ENCODE data around the gene KCNMA1.

KCNMA1 gene

DNA sequence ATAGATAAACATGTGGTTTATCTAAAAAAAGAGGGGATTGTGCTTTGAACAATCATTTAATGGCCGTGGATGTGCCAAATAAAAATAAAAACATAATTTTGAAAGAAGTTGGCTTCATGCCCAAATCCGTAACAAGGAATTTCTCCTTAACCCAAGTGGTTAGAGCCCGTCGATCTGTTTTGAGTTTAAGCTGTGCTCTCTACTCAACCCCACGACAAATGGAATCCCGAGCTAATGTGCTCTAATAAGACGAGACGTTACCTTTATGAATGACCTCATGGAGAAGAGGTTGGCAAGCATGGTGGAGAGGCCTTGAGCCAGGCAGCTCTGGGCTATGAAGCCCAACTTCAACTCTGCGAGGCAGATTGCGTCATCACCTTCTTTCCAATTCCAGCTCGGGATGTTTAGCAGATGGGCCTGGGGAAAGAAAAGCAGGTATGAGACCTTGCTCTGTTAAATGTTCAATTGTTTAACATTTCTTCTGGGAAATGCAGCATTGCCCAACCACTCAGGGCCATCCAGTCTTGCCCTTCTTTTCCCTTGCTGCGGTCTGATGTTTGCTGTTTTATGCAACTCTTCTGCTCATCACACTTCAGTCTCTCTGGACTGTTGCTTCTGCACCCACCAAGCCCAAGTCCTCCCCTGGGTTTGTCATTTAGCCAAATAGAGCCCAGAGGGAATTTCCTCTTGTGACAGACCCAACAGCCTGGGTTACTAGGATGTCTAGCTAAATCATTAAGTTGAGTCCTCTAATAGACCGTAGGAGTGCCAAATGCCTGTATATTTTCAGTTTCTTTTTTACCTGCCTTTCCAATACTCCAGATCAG, 564.6 kb downstream of the KCNMA1 start:
- TF ChIP-seq TAF1 (IDR thresholded peaks at IDR 0.05; ENCODE audit: low read depth) (no peak), RAD21 (IDR thresholded peaks at IDR 0.05; ENCODE audit: low read depth) (no peak), EGR1 (IDR thresholded peaks at IDR 0.05) (no peak), ZBTB7A (IDR thresholded peaks at IDR 0.05; ENCODE audit: low read depth) (no peak), CEBPB (IDR thresholded peaks at IDR 0.05) (peak; percentile 56; the same call in 1 of the 2 replicates), TEAD4 (IDR thresholded peaks at IDR 0.05) (no peak), CREB1 (IDR thresholded peaks at IDR 0.05; ENCODE audit: low read depth) (no peak)
- TF ChIP-seq, protein P1, sequence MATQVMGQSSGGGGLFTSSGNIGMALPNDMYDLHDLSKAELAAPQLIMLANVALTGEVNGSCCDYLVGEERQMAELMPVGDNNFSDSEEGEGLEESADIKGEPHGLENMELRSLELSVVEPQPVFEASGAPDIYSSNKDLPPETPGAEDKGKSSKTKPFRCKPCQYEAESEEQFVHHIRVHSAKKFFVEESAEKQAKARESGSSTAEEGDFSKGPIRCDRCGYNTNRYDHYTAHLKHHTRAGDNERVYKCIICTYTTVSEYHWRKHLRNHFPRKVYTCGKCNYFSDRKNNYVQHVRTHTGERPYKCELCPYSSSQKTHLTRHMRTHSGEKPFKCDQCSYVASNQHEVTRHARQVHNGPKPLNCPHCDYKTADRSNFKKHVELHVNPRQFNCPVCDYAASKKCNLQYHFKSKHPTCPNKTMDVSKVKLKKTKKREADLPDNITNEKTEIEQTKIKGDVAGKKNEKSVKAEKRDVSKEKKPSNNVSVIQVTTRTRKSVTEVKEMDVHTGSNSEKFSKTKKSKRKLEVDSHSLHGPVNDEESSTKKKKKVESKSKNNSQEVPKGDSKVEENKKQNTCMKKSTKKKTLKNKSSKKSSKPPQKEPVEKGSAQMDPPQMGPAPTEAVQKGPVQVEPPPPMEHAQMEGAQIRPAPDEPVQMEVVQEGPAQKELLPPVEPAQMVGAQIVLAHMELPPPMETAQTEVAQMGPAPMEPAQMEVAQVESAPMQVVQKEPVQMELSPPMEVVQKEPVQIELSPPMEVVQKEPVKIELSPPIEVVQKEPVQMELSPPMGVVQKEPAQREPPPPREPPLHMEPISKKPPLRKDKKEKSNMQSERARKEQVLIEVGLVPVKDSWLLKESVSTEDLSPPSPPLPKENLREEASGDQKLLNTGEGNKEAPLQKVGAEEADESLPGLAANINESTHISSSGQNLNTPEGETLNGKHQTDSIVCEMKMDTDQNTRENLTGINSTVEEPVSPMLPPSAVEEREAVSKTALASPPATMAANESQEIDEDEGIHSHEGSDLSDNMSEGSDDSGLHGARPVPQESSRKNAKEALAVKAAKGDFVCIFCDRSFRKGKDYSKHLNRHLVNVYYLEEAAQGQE (IDR thresholded peaks at IDR 0.05; ENCODE audit: low read depth) = no peak

DNA sequence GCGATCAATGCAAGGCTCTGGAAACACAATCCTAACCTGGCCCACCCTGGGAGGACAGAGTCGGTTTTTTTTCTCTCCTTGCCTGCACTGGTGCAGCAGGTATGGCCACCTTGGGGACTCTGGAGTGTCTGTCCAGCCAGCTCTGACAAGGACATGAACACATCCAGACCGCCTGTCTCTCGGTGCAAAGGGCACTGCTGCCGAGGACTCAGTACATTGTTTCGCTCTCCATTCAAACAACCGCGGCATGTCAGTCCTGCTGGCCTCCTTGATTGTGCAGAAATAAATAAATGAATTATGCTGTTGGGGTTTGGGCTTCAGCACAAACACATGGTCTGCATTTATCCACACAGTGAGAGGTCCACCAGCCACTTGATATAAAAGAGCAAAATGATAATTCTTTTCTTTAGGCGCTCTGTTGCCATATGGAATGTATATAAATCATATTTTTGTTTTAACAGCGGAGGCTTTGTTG, 565.2 kb downstream of the KCNMA1 start:
- TF ChIP-seq TAF1 (IDR thresholded peaks at IDR 0.05; ENCODE audit: low read depth) (no peak), ZBTB7A (IDR thresholded peaks at IDR 0.05; ENCODE audit: low read depth) (no peak)

DNA sequence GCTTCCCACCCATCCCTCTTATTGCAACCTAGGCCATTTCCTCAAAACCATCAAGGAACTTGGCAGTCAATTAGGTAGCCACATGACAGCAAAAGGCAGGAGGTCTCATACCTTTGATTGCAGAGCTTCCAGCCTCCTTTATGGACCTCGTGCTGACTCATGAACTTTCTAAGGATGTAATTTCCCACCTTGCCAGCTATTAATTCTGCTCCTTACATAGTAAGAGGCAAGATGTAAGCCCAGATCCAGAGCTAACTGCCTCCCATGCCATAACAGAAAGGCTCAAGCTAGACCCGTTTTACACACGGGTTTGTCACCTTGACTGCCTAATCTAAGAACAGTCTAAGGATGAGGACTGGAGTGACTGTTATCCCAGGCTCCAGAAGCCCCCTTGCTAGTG, 565.7 kb downstream of the KCNMA1 start:
- TF ChIP-seq, protein P1 (IDR thresholded peaks at IDR 0.05; ENCODE audit: low read depth) = no peak
- TF ChIP-seq, protein P2, sequence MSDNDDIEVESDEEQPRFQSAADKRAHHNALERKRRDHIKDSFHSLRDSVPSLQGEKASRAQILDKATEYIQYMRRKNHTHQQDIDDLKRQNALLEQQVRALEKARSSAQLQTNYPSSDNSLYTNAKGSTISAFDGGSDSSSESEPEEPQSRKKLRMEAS (IDR thresholded peaks at IDR 0.05) = no peak
- no peak for TF ChIP-seq CEBPB (IDR thresholded peaks at IDR 0.05)
- no peak for TF ChIP-seq FOXM1 (IDR thresholded peaks at IDR 0.05; ENCODE audit: borderline replicate concordance, low read depth)
- no peak for TF ChIP-seq CREB1 (IDR thresholded peaks at IDR 0.05; ENCODE audit: low read depth)
- TF ChIP-seq YY1 (IDR thresholded peaks at IDR 0.05; ENCODE audit: low read depth) = no peak
- no peak for TF ChIP-seq TEAD4 (IDR thresholded peaks at IDR 0.05)
- TF ChIP-seq TCF12 (IDR thresholded peaks at IDR 0.05; ENCODE audit: low read depth) = no peak
- no peak for TF ChIP-seq RAD21 (IDR thresholded peaks at IDR 0.05; ENCODE audit: low read depth)
- TF ChIP-seq ZBTB7A (IDR thresholded peaks at IDR 0.05; ENCODE audit: low read depth) = no peak
- TF ChIP-seq, protein P3, sequence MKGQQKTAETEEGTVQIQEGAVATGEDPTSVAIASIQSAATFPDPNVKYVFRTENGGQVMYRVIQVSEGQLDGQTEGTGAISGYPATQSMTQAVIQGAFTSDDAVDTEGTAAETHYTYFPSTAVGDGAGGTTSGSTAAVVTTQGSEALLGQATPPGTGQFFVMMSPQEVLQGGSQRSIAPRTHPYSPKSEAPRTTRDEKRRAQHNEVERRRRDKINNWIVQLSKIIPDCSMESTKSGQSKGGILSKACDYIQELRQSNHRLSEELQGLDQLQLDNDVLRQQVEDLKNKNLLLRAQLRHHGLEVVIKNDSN (IDR thresholded peaks at IDR 0.05) = no peak
- no peak for TF ChIP-seq NFIC (IDR thresholded peaks at IDR 0.05)
- TF ChIP-seq TAF1 (IDR thresholded peaks at IDR 0.05; ENCODE audit: low read depth) = no peak
- TF ChIP-seq EGR1 (IDR thresholded peaks at IDR 0.05) = no peak
- no peak for TF ChIP-seq EP300 (IDR thresholded peaks at IDR 0.05; ENCODE audit: borderline replicate concordance)

DNA sequence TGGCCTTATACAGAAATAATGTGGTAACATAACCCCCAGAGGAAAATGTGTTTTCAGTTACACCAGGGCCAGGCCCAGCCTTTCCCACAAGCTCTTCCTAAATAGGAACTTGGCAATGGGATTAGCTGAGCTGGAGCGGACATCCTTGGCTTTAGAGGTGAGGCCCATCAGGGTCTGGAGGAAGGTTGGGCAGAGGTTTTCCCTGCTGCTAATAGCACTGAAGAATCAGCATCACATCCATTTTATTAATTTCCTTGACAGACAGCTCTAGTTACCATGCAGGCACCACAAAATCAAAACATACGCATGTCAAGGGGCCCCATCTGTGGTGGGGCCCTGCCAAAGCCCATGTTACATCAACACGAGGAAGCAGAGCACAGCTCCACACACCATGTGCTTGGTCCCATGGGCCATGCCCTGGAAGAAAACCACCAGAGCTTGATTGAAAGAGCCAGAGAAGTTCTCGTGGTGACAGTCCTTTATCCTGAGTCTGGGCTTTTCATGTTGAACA, 566.6 kb downstream of the KCNMA1 start:
- TF ChIP-seq RAD21 (IDR thresholded peaks at IDR 0.05; ENCODE audit: low read depth) (no peak), YY1 (IDR thresholded peaks at IDR 0.05; ENCODE audit: low read depth) (no peak)

DNA sequence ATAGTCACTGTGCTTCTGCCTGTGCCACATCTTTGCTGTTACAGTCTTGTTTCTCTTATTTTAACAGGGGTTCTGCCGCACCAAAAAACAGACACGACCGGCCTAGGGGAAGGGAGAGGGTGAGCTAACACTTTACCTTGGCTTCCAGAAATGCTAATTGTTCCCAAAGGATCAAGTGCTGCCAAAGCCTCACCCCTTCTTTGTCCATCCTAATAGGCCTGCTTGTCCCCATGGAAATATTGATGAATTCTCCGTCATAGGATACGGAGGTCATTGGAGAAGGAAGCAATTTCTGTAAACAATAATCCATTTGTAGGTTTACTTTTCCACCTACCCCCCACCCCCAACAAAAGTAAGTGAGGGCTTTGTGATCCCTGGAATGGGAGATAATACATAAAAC, 567.3 kb downstream of the KCNMA1 start:
- TF ChIP-seq EP300 (IDR thresholded peaks at IDR 0.05; ENCODE audit: borderline replicate concordance) = no peak
- no peak for TF ChIP-seq NFIC (IDR thresholded peaks at IDR 0.05)
- TF ChIP-seq TAF1 (IDR thresholded peaks at IDR 0.05; ENCODE audit: low read depth) = no peak
- TF ChIP-seq, protein P1 (IDR thresholded peaks at IDR 0.05; ENCODE audit: low read depth) = no peak
- TF ChIP-seq, protein P2 (IDR thresholded peaks at IDR 0.05) = no peak
- TF ChIP-seq RAD21 (IDR thresholded peaks at IDR 0.05; ENCODE audit: low read depth) = no peak
- no peak for TF ChIP-seq FOXM1 (IDR thresholded peaks at IDR 0.05; ENCODE audit: borderline replicate concordance, low read depth)
- TF ChIP-seq CEBPB (IDR thresholded peaks at IDR 0.05) = no peak
- no peak for TF ChIP-seq TCF12 (IDR thresholded peaks at IDR 0.05; ENCODE audit: low read depth)

Data from Ishikawa (cell line).